HepG2 (cell line): ENCODE measurements around the gene TLE1.

Experiments used
- CBX5 ChIP-seq: sonication (generic); formaldehyde crosslinking; IDR thresholded peaks from 2 replicates; pipeline ENCODE4 v1.4.0; 2020; ENCODE audit warnings: missing genetic modification reagents, borderline replicate concordance
- TF ChIP-seq, protein P1 (sequence below): sonication (generic); formaldehyde crosslinking; IDR thresholded peaks from 2 replicates; pipeline ENCODE4 v1.4.0; 2020; ENCODE audit warnings: mild to moderate bottlenecking, missing genetic modification reagents

- no peak for TF ChIP-seq CBX5 (CRISPR knock-in tag)
- TF ChIP-seq, protein P1, sequence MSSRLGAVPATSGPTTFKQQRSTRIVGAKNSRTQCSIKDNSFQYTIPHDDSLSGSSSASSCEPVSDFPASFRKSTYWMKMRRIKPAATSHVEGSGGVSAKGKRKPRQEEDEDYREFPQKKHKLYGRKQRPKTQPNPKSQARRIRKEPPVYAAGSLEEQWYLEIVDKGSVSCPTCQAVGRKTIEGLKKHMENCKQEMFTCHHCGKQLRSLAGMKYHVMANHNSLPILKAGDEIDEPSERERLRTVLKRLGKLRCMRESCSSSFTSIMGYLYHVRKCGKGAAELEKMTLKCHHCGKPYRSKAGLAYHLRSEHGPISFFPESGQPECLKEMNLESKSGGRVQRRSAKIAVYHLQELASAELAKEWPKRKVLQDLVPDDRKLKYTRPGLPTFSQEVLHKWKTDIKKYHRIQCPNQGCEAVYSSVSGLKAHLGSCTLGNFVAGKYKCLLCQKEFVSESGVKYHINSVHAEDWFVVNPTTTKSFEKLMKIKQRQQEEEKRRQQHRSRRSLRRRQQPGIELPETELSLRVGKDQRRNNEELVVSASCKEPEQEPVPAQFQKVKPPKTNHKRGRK (CRISPR knock-in tag): no peak
Observed at GRCh38 chr9:81557452-81558090, 131.8 kb downstream of the TLE1 start.
